Chondrocyte (in vitro differentiated cells): ENCODE data around the gene STOM. TPM values are rescaled to one million over a fixed set of nuclear protein-coding genes. Genes with fewer than 3 reads are reported as not detected.

Experiments
- DNase-seq: peaks from one replicate; pipeline ENCODE4 v3.0.0; 2021; ENCODE audit warnings: mixed read lengths, low spot score
- H3K27ac Mint-ChIP-seq: one replicate; pipeline ENCODE4 v1.8.0; 2021; ENCODE audit warnings: mild to moderate bottlenecking, moderate library complexity, mixed read lengths; ENCODE audit not compliant: unreplicated experiment
- H3K27me3 Mint-ChIP-seq: 2 replicates; pipeline ENCODE4 v1.8.0; 2021; ENCODE audit warnings: low read depth, mixed read lengths
- H3K36me3 Mint-ChIP-seq: 2 replicates; pipeline ENCODE4 v1.8.0; 2021; ENCODE audit warnings: low read depth, mixed read lengths
- H3K4me1 Mint-ChIP-seq: 2 replicates; pipeline ENCODE4 v1.8.0; 2021; ENCODE audit warnings: low read depth, mild to moderate bottlenecking, mixed read lengths
- H3K4me3 Mint-ChIP-seq: one replicate; pipeline ENCODE4 v1.8.0; 2021; ENCODE audit warnings: mild to moderate bottlenecking, moderate library complexity, mixed read lengths; ENCODE audit not compliant: unreplicated experiment
- H3K9me3 Mint-ChIP-seq: 2 replicates; pipeline ENCODE4 v1.8.0; 2021; ENCODE audit warnings: low read depth, mixed read lengths
- total RNA-seq: library from RNA; stranded (reverse); gene quantifications from 3 replicates; pipeline ENCODE4 v1.2.1, GENCODE V29; 2021
- TF ChIP-seq, protein P1 (sequence below): fragments of 200-600 bp; sonication (generic); IDR thresholded peaks from 2 replicates; pipeline ENCODE4 v1.5.0; 2021; ENCODE audit warnings: antibody characterized with exemption, mild to moderate bottlenecking, moderate library complexity

The STOM gene
- total RNA-seq, 1 donor from 2014 or later, result 83.6 TPM

- no peaks in the 10 kb centered on the region for H3K27me3 Mint-ChIP-seq
- H3K4me3 Mint-ChIP-seq, result no peak overlapping the region
- peaks cover 54% of the 10 kb centered on the region for H3K4me1 Mint-ChIP-seq
- peaks cover 5% of the 10 kb centered on the region for H3K9me3 Mint-ChIP-seq
- TF ChIP-seq, protein P1, sequence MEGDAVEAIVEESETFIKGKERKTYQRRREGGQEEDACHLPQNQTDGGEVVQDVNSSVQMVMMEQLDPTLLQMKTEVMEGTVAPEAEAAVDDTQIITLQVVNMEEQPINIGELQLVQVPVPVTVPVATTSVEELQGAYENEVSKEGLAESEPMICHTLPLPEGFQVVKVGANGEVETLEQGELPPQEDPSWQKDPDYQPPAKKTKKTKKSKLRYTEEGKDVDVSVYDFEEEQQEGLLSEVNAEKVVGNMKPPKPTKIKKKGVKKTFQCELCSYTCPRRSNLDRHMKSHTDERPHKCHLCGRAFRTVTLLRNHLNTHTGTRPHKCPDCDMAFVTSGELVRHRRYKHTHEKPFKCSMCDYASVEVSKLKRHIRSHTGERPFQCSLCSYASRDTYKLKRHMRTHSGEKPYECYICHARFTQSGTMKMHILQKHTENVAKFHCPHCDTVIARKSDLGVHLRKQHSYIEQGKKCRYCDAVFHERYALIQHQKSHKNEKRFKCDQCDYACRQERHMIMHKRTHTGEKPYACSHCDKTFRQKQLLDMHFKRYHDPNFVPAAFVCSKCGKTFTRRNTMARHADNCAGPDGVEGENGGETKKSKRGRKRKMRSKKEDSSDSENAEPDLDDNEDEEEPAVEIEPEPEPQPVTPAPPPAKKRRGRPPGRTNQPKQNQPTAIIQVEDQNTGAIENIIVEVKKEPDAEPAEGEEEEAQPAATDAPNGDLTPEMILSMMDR, result no peak
- no peak for DNase-seq
- no peaks in the 10 kb centered on the region for H3K36me3 Mint-ChIP-seq
- peak overlapping the region; percentile 91 for H3K27ac Mint-ChIP-seq
These were observed 10.4 kb downstream of the STOM start for GRCh38 chr9:121359351-121360294.

DNA sequence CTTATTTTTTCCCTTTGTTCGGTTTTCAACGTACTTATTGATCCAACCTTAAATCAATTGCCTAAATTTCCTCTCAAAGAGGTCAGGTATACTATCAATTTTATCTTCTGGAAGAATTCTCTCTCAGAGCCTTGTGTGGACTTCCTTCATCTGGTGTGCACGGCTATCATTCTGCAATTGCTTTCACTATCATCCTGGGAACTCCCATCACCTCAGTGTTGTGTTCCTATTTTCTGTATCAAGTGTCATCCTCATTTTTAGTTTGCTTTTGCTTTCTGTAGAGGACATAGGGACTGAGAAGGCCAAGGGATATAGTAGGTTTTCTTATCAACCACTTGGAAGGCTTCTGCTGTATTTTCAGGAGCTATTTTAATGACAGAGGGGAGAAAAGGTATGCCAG, 11.3 kb downstream of the STOM start:
- peaks cover 45% of the 10 kb centered on the region for H3K4me1 Mint-ChIP-seq
- peak overlapping the region; percentile 91 for H3K27ac Mint-ChIP-seq
- peaks cover 3% of the 10 kb centered on the region for H3K36me3 Mint-ChIP-seq
- H3K27me3 Mint-ChIP-seq, result no peaks in the 10 kb centered on the region
- no peak overlapping the region for H3K4me3 Mint-ChIP-seq
- peaks cover 5% of the 10 kb centered on the region for H3K9me3 Mint-ChIP-seq
- TF ChIP-seq, protein P1, result no peak
- no peak for DNase-seq

DNA sequence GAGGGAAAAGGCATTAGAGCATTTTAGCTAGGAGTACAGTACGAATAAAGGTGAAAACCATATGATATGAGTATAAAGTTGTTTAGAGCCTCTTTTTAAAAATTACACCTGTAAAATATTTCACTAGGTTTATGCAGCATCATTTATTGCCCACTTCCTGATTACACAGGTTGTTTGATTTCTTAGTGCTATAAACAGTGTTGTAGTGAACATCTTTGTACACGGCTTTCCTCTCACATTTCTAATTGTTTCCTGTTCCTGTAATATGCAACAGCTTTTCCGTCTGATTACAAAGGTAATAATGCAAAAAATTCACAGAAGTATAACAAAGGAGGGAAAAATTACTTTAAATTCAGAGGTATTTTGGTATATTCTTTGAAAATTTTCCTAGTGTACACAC, 13.0 kb downstream of the STOM start:
- peaks cover 5% of the 10 kb centered on the region for H3K9me3 Mint-ChIP-seq
- DNase-seq, result no peak
- no peaks in the 10 kb centered on the region for H3K27me3 Mint-ChIP-seq
- H3K36me3 Mint-ChIP-seq, result peaks cover 10% of the 10 kb centered on the region
- peaks cover 39% of the 10 kb centered on the region for H3K4me1 Mint-ChIP-seq
- TF ChIP-seq, protein P1, result no peak
- no peak overlapping the region for H3K4me3 Mint-ChIP-seq
- no peak overlapping the region for H3K27ac Mint-ChIP-seq

- Mint-ChIP-seq H3K36me3 (peaks cover 10% of the 10 kb centered on the region), H3K4me1 (peaks cover 40% of the 10 kb centered on the region), H3K9me3 (peaks cover 2% of the 10 kb centered on the region), H3K27ac (no peak overlapping the region), H3K27me3 (no peaks in the 10 kb centered on the region), H3K4me3 (no peak overlapping the region)
- no peak for DNase-seq
- TF ChIP-seq, protein P1, result no peak
These were observed 15.3 kb downstream of the STOM start for GRCh38 chr9:121354762-121355161.

- Mint-ChIP-seq H3K4me1 (peaks cover 40% of the 10 kb centered on the region), H3K4me3 (no peak overlapping the region), H3K27ac (no peak overlapping the region), H3K9me3 (no peaks in the 10 kb centered on the region), H3K27me3 (no peaks in the 10 kb centered on the region), H3K36me3 (peaks cover 10% of the 10 kb centered on the region)
- TF ChIP-seq, protein P1, result no peak
- DNase-seq, result no peak
These were observed 15.9 kb downstream of the STOM start for GRCh38 chr9:121354141-121354540.
